Testis (tissue), 2 donors: ENCODE measurements around the gene GABRA1.

Experiments used
- CTCF ChIP-seq, 3 experiments: fragments of 450-650 bp in 2 of 3; fragments of 200-600 bp in 1 of 3; sonication (generic) in 1 of 3; IDR thresholded peaks; one replicate each; pipeline ENCODE4 v1.5.1; 2016 to 2019; ENCODE audit warnings: antibody characterized with exemption in 3 of 3, mild to moderate bottlenecking in 2 of 3, moderate library complexity in 1 of 3
- POLR2A ChIP-seq: fragments of 450-650 bp; IDR thresholded peaks from one replicate; pipeline ENCODE4 v1.6.1; 2017; ENCODE audit warnings: antibody characterized with exemption, mild to moderate bottlenecking, moderate library complexity

DNA sequence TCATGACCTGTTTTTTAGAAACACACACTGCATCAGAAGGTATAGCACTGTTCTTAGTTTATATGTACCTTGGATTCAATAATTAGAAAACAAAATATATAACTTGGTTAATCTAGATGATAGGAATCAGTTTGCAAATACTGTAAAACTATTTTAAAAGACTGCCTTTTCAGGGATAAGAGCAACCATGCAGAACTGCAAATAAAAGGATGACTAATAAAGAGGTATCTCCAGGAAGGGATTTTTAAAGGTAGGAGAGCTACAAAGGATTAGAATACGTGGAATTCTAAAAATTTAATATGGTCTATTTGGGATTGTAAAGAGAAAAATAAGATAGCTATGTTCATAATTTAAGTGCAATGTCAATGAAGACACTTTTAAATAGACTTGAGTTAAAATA, 9.4 kb downstream of the GABRA1 start:
- TF ChIP-seq CTCF (IDR thresholded peaks at IDR 0.05): no peak
- no peak for TF ChIP-seq POLR2A
